ENCODE data around the gene CYB561. TPM values are rescaled to one million over a fixed set of nuclear protein-coding genes. Genes with fewer than 3 reads are reported as not detected.
A peak's percentile ranks its signal among the peaks of the same experiment; 100 is the strongest.

Gene CYB561
- total and polyA plus RNA-seq, 9 of the 15 experiments (the other 6 are each of a cell fraction or from before 2014, with no cell fraction given) = 4.0 to 30.8 (median 17.4) TPM

- no peak for FAIRE-seq
- no peaks in the 10 kb centered on the region for H3K79me2 ChIP-seq (ENCODE audit: control insufficient read depth, insufficient read depth, low read length)
- peak overlapping the region; percentile 71 for H3K27ac ChIP-seq (ENCODE audit: extremely low read depth, low read depth, low read length)
- intact Hi-C loops (cut with micrococcal nuclease) (no loop called here), in situ Hi-C loops (cut with MboI) (loop anchor here (5.0 to 25.0 kb wide), 3 partner anchors 56 to 734 kb away; partner anchors contain the start of genes ACE and TACO1)
- BruUV-seq (replicated peaks) = no TSS peak
- peak overlapping the region in 1 of 2 experiments; percentile 31; a peak in 1 of 4 replicates for H3K9ac ChIP-seq (ENCODE audit: insufficient read depth in 1 of 2, low read depth in 2 of 2, low read length in 2 of 2)
- H2AFZ ChIP-seq (ENCODE audit: low read depth, low read length) = peak overlapping the region; percentile 82
- H3K4me1 ChIP-seq (replicated peaks in 1 of 2; ENCODE audit: control insufficient read depth in 2 of 2, insufficient read depth in 2 of 2, low read length in 2 of 2) = peaks cover 15 to 30% of the 10 kb centered on the region in 2 experiments
- H3K36me3 ChIP-seq (ENCODE audit: control insufficient read depth, insufficient read depth, low read length) = 0 out of 3 replicates have a peak, but pooled peaks cover 2% of the 10 kb centered on the region
- H3K9me1 ChIP-seq (ENCODE audit: control insufficient read depth, insufficient read depth, low read length) = no peaks in the 10 kb centered on the region
- H3K4me3 ChIP-seq = no peak overlapping the region
- no peaks in the 10 kb centered on the region for H3K27me3 ChIP-seq (ENCODE audit: control insufficient read depth in 2 of 2, insufficient read depth in 2 of 2, low read length in 2 of 2)
- no peaks in the 10 kb centered on the region for H3K9me3 ChIP-seq (replicated peaks; ENCODE audit: control insufficient read depth, insufficient read depth, low read depth, low read length)
- 88% methylated on average over 25 of the region's 25 CpGs for WGBS (ENCODE audit: insufficient coverage, low coverage, missing lambda C conversion rate)
- H4K20me1 ChIP-seq (replicated peaks; ENCODE audit: control insufficient read depth, insufficient read depth, low read length) = no peaks in the 10 kb centered on the region
- peak overlapping the region; percentile 47; the same call in 1 of the 2 replicates for H3K4me2 ChIP-seq (ENCODE audit: insufficient read depth, low read length)
- no peak for DNase-seq (ENCODE audit: extremely low read depth in 1 of 4, low spot score in 3 of 4)
- POLR2A ChIA-PET = interaction anchor here (0.7 to 1.1 kb wide), 2 partner anchors 10 to 299 kb away, joined by 3 read pairs; no protein-coding TSS in a partner anchor
- CTCF ChIA-PET (ENCODE audit: low intra/inter-chr PET ratio) = no interaction called here
- ATAC-seq = no peak
- no peak for TF ChIP-seq CREM (IDR thresholded peaks at IDR 0.05; ENCODE audit: low read depth)
- TF ChIP-seq PKNOX1 (IDR thresholded peaks at IDR 0.05) = 0 out of 2 replicates have a peak, but pooled peaks have one; percentile 4
- no peak for TF ChIP-seq NR0B1 (IDR thresholded peaks at IDR 0.05; ENCODE audit: partially characterized antibody)
- TF ChIP-seq REST (IDR thresholded peaks at IDR 0.05; ENCODE audit: borderline replicate concordance) = peak; percentile 29; the same call in 1 of the 2 replicates
- TF ChIP-seq REST (CRISPR knock-in tag; IDR thresholded peaks at IDR 0.05; ENCODE audit: low read depth) = no peak
- TF ChIP-seq TOE1 (IDR thresholded peaks at IDR 0.05; ENCODE audit: borderline replicate concordance) = no peak
- TF ChIP-seq TOE1 (CRISPR knock-in tag; IDR thresholded peaks at IDR 0.05; ENCODE audit: borderline replicate concordance, low read depth) = no peak
- TF ChIP-seq BRF2 (IDR thresholded peaks at IDR 0.05; ENCODE audit: borderline replicate concordance, insufficient read depth, insufficient read length) = no peak
Measured at GRCh38 chr17:63420868-63421680, 25.0 kb downstream of the CYB561 start.
